Glomerular endothelial cell (primary cell): ENCODE results near the gene KRTAP3-1. TPM values are rescaled to one million over a fixed set of nuclear protein-coding genes. Genes with fewer than 3 reads are reported as not detected.
"Not testable (repeated sequence)": the region's sequence is repeated elsewhere in the genome, so short reads cannot be mapped to it uniquely, and the experiment has no call there.

Experiments
- DNase-seq: peaks from one replicate; pipeline ENCODE4 v3.0.0-alpha.2; 2011; ENCODE audit warnings: low read depth, low spot score; ENCODE audit errors: extremely low read depth
- total RNA-seq: library from RNA; depleted of rRNA; stranded (reverse); fragments of >200 nt; gene quantifications from 2 replicates; pipeline ENCODE4 v1.2.3, GENCODE V29; 2015

The KRTAP3-1 gene
- total RNA-seq, 1 donor from 2014 or later, result not detected

DNA sequence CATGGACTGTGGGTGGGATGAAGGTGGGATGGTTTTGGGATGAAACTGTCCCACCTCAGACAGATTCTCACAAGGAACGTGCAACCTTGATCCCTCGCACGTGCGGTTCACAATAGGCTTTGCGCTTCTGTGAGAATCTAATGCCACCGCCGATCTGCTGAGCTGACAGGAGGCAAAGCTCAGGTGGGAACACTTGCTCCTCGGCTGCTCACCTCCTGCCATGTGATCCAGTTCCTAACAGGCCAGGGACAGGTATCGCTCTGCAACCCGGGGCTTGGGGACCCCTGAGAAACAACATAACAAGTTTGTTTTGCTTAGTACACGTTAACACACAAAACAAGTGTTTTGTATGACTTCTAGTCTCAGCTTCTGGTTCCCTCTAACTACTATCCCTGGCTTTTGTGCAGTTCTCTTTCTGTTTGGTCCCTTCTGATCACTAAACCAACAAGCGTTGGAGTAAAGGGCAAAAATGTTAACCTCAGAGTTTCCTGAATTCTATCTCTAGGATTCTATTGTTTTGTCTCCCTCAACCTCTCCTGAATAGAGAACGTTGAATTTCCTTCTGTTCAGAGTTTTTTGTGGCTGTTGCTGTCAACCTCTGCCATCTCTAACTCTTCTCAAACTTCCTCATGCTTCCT, 7.8 kb upstream of the KRTAP3-1 start:
- no peak for DNase-seq

DNA sequence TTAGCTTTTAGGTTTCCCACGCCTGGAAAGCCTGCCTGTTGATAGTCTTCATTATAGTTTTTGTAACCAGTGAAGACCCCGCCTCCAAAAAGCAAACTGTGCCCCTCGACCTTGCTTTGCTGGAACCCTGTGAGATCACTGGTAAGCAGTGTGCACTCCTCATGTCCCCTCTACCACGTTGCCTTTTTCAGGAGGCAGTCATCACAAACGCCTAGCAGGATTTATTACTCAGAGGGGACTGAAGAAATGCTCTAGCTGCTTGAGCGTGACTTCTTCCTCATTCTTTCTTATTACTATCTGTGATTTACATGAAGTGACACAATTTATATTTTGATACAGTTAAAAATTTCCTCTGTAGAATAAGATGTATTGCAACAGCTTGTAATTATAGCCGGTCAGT, 6.5 kb upstream of the KRTAP3-1 start:
- DNase-seq, result no peak

DNA sequence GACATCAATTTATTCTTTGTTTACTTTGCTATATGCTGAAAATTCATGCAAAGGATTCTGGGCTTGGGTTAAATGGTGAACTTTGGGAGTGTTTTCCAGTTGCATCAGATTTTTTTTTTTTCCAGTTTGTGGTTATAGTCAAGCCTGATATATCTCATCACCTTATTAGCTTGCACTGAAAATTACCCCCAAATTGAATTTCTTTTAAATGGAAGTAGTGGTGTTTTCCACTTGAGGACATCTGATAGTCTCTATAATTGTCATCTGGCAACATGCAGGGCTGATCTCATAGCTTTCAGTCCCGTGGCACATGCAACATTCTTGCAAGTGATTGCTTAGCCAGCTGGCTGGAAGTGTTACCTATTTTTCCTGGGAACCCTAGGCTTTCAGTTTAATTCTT, 4.7 kb upstream of the KRTAP3-1 start:
- no peak for DNase-seq

GRCh38 chr17:41013181-41013580, 4.3 kb upstream of the KRTAP3-1 start:
- no peak for DNase-seq

DNA sequence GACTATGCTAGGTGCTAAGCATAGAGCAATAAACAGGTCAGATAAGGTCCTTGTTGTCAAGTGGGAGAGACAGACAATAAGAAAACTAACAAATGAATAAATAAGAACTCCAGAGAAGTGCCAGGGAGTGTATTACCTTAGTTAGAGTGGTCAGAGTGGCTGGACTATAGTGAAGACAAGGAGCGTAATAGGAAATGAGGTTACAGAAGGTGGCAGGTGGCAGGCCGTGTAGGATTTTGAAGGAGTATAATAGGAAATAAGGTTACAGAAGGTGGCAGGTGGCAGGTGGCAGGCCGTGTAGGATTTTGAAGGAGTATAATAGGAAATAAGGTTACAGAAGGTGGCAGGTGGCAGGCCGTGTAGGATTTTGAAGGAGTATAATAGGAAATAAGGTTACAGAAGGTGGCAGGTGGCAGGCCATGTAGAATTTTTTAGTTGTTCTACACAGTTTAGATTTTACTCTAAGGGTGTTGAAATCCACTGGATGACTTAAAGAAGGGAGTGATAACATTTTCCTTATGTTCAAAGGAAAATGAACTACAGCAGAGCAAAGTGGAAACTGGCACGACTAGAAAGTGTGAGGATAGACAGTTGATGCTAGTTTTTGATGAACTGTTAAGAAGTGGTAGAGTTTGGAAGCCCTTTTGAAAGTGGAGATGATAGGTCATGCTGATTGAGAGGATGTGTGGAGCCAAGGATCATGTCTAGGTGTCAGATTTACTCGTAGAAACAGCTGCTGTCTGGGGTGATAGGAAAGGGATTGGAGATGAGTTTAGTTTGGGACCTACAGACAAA, 3.6 kb upstream of the KRTAP3-1 start:
- no peak for DNase-seq

GRCh38 chr17:41010441-41010840, 1.5 kb upstream of the KRTAP3-1 start:
- DNase-seq, result no peak

DNA sequence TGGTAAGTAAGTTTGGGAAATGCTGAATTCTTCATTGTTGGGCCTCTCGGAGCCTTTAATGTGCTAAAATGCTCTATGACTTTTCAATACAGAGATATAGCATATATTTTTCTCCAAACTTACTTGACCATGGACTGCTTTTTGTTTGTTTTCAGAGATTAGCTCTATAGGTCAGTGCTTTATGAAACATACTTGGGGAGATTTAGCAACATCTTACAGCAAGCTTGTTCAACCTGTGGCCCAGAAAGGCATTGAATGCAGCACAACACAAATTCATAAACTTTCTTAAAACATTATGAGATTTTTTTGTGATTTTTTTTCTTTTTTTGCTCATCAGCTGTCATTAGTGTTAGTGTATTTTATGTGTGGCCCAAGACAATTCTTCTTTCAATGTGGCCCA, 1.0 kb upstream of the KRTAP3-1 start:
- no peak for DNase-seq

DNA sequence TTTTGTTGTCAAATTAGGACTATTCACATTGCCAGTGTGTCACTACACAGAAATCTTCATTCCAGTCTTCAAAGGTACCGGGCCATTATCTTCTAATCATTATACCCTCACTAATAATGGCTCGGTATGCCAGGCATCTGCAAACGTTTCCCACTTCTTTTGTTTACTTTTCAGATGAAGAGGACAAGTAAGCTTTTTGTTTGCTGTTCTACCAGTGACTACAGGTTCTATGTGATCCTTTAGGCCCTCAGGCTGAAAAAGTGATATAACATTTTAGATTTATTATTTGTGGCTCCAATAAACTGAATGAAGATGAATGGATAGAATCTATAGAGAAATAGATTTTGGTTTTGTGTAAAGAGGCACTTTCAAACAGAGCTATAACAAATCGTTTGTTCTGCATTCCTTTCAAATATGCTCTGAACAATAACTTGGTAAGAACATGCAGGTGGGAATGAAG, 403 bp upstream of the KRTAP3-1 start:
- DNase-seq, result no peak

DNA sequence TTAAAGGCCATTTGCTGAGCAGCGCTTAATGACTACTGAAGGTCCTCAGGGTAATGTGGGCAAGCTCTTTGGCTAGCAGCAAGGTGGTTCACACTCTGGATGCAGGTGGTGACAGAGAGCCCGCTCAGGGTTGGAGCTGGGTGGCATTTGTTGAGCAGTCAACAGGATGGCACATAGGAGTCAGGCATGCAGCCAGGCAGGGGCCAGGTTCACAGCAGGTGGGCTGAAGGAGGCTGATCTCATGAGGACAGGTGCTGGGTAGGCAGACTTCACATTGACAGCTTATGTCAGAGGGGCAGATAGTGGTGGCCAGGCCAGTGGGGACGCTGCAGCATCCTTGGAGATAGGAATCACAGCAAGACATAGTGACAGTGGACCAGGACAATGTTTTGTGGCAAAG, 4.5 kb downstream of the KRTAP3-1 start:
- no peak for DNase-seq

DNA sequence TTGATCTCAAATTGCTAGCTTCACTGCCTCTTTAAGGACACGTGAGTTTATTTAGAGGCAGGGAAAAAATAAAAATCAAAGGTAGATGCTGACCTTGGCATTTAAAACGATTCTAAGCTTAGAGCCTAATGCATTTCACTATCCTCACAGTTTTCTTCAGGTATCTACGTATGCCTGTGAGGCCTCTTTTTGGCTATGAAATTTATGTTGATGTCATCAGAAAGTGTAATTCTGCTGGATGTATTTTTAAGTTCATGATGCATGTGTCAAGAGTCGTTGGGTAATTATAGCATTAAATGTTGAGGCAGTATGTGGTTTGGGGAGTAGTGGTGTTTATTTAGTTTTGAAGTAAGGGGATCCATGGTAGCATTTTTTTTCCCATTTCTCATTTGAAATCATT, 5.0 kb downstream of the KRTAP3-1 start:
- no peak for DNase-seq

DNA sequence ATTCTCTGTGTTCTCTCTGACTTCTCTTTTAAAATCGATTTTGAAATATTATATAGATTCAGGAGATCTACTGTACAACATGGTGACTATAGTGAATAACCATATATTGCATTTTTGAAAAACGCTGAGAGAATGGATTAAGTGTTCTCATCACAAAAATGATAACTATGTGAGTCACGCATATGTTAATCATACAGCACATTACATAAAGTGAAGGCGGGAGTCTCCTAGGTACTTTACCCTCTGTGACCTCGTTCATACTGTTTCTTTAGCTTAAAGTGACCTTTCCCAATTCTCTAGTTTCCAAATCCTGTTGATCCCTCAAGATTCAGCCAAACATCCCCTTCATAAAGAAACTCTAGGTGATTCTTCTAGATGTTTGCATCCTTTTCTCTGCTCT, 6.1 kb downstream of the KRTAP3-1 start:
- no peak for DNase-seq

DNA sequence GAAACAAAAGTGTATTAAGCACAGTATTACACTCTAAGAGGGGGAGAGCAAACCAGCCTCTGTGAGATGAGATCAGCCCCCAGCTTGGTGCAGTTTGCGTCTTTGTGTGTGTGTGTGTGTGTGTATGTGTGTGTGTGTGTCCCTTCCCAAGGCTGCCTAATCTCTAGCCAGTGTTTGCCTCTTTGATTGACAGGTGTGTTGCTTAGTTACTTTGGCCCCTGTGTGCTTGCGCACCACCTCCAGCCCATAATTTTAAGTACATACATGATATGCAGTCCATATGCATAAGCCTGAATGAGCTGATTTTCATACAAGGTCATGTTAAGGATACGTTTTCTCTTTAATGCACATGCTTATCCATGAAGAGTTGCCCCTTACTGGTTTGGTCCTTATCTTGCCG, 7.1 kb downstream of the KRTAP3-1 start:
- no peak for DNase-seq

DNA sequence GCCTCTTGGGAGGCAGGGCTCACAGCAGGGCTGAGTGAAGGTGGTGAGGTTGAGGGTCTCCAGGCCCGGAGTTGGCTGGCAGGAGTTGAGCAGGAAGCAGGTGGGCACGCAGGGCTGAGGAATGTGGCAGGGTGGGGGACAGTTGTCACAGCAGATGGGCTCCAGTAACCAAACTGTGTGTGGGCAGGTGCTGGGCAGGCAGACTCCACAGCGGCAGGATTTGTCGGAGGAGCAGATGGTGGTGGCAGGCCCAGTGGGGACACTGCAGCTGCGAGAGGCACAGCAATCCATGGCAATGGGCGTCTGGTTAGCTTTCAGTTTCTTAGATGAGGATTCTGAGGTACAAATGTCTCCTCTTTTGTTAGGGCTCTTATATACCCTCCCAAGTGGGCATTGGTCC, 9.4 kb downstream of the KRTAP3-1 start, which contains the start of gene KRTAP3-2:
Gene KRTAP3-2, minus strand, starts transcription at position 344 of the 400 bp plus-strand sequence. Its CDS starts 53 bp downstream, at position 291.
- not testable (repeated sequence) for DNase-seq

DNA sequence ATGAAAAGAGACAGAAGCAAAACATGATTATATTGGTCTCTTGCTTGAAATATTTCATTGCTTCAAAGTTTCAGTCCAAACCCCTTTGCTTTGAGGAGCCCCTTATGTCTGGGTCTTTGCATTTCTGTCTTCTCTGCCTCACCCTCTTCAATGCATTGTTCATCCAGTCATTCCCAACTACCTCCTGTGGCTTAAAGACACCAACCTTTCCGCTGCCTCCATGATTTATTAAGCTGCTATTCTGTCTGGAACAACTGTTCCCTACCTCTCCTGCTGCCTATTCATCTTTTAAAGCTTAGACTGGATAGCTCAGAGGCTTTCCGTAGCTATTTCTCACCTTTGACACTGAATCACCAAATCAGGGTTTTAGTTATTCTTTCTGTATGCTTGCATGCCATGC, 11.6 kb downstream of the KRTAP3-1 start:
- DNase-seq, result no peak

DNA sequence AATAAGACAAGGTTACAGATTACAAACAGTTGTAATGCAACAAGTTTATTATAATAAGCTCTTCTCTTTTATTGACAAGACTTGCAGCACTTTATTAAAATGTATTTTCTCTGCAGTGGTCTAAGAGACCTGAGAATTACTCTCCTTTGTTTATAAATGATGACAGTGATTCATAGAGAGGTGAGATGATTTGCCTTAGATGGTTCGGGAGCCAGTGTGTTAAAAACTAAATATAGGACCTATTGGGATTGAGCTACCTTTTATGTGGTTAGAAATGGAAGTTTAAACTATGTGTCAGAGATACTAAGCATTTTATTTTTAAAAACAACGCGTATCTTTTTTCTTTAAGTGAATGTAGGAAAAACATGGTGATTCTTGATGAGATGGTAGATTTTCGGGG, 12.1 kb downstream of the KRTAP3-1 start:
- no peak for DNase-seq

DNA sequence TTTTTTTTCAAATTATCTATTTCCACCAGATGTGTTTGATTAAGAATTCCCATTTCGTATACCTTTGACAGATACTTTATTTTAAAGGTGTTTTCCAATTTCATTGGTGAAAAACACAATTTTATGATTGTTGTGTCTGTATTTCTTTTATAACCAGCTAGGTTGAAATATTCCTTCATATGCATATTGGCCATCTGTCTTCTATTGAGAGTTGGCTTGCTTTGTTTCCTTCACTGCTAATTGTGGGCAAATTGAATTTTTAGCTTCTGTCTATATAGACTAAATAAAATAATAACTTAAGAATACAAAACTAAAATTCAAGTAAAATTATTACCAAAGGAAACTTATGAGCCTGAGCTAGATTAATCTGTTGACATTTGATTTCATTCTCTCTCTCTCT, 13.8 kb downstream of the KRTAP3-1 start:
- DNase-seq, result no peak

DNA sequence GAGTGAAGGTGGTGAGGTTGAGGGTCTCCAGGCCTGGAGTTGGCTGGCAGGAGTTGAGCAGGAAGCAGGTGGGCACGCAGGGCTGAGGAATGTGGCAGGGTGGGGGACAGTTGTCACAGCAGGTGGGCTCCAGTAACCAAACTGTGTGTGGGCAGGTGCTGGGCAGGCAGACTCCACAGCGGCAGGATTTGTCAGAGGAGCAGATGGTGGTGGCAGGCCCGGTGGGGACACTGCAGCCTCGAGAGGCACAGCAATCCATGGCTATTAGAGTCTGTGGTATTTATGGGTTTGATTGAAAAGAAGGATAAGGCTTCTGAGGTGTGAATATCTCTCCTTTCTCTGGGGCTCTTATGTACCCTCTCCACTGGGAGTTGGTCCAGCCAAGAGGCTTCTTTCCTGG, 15.1 kb downstream of the KRTAP3-1 start, which contains the start of gene KRTAP3-3:
Gene KRTAP3-3, minus strand, starts transcription at position 326 of the 400 bp plus-strand sequence. Its CDS starts 67 bp downstream, at position 259.
- DNase-seq, result no peak

- no peak for DNase-seq
Measured at GRCh38 chr17:40993084-40993483, 15.8 kb downstream of the KRTAP3-1 start.

DNA sequence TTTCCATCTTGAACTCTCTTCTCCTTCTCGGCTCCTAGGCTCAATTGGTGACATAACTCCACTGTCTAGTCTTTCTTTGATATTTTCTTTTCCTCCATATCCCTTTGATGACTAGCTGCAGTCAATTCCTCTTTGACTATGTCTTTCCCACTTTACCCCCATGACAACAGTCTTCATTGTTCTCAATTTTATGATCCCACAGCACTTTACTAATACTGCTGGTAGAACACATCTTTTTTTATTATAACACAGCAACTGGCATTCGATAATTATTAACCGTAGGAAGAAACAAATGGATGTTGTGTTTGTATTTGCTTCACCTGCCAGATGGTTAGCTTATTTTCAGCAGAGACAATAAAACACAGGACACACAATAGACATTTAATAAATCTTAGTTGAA, 16.3 kb downstream of the KRTAP3-1 start:
- DNase-seq, result no peak

- no peak for DNase-seq
Measured at GRCh38 chr17:40986920-40987319, 22.0 kb downstream of the KRTAP3-1 start.

- DNase-seq, result no peak
Measured at GRCh38 chr17:40984226-40984625, 24.7 kb downstream of the KRTAP3-1 start, which contains the start of gene KRT40. Gene KRT40 (minus strand): TSS chr17:40984326. CDS start chr17:40984273, 53 bp downstream.

- no peak for DNase-seq
Measured at GRCh38 chr17:40981115-40981514, 27.8 kb downstream of the KRTAP3-1 start.
